ENCODE data around the gene ZNF223. TPM values are rescaled to one million over a fixed set of nuclear protein-coding genes. Genes with fewer than 3 reads are reported as not detected.
A peak's percentile ranks its signal among the peaks of the same experiment; 100 is the strongest.

ZNF223 gene
- total and polyA plus RNA-seq, 10 of the 15 experiments (the other 5 are each of a cell fraction or from before 2014, with no cell fraction given): 0.05 to 3.7 (median 0.14) TPM; not detected in 4

- TF ChIP-seq BCL3 (IDR thresholded peaks at IDR 0.05; ENCODE audit: borderline replicate concordance, insufficient read depth, low read depth, low read length, poor library complexity, severe bottlenecking): no peak
- TF ChIP-seq ELK1 (IDR thresholded peaks at IDR 0.05; ENCODE audit: low read depth, low read length): peak; percentile 84; the same call in 1 of the 2 replicates
- TF ChIP-seq STAT3 (IDR thresholded peaks at IDR 0.05; ENCODE audit: low read depth, low read length): no peak
- TF ChIP-seq RAD51 (IDR thresholded peaks at IDR 0.05): no peak
- 0 out of 2 replicates have a peak, but pooled peaks have one; percentile 21 for TF ChIP-seq NKRF (conservative IDR thresholded peaks at IDR 0.05)
- no peak for TF ChIP-seq RFX5 (IDR thresholded peaks at IDR 0.05; ENCODE audit: low read depth, low read length)
- no peak for TF ChIP-seq PAX8 (IDR thresholded peaks at IDR 0.05)
- TF ChIP-seq BRCA1 (IDR thresholded peaks at IDR 0.05; ENCODE audit: low read depth, low read length): no peak
- TF ChIP-seq RCOR1 (conservative IDR thresholded peaks at IDR 0.05; ENCODE audit: low read depth, low read length): 0 out of 2 replicates have a peak, but pooled peaks have one; percentile 52
- no peak for TF ChIP-seq HDAC6 (IDR thresholded peaks at IDR 0.05; ENCODE audit: unreplicated experiment)
- TF ChIP-seq BHLHE40 (IDR thresholded peaks at IDR 0.05; ENCODE audit: borderline replicate concordance in 1 of 2, low read depth in 2 of 2, low read length in 1 of 2): peak; percentile 20 to 35; a peak in 1 of 4 replicates
- no peak for TF ChIP-seq SKIL (IDR thresholded peaks at IDR 0.05; ENCODE audit: low read depth, poor library complexity, severe bottlenecking)
- TF ChIP-seq TARDBP (IDR thresholded peaks at IDR 0.05; ENCODE audit: borderline replicate concordance): peak; percentile 67; the same call in 1 of the 2 replicates
- no peak for TF ChIP-seq PRDM15 (CRISPR knock-in tag; IDR thresholded peaks at IDR 0.05)
- TF ChIP-seq ASH2L (IDR thresholded peaks at IDR 0.05; ENCODE audit: borderline replicate concordance, low read depth): no peak
- TF ChIP-seq FOXM1 (IDR thresholded peaks at IDR 0.05; ENCODE audit: low read depth, low read length): no peak
- TF ChIP-seq NBN (IDR thresholded peaks at IDR 0.05): peak; percentile 69; the same call in 1 of the 2 replicates
- TF ChIP-seq ETV6 (conservative IDR thresholded peaks at IDR 0.05 in 1 of 2, IDR thresholded peaks at IDR 0.05 in 1 of 2; ENCODE audit: borderline replicate concordance in 1 of 2, low read depth in 1 of 2): no peak
Measured at GRCh38 chr19:44071824-44072542, 20.1 kb downstream of the ZNF223 start, which contains the start of gene ZNF284 (continued).
